NCI-H1930 (cell line): ENCODE data around the gene OR14A16.

Experiments used
- DNase-seq, 2 experiments: peaks; one replicate each; lab custom pipeline; 2025; lab: John Stamatoyannopoulos, UW

Gene OR14A16, protein sequence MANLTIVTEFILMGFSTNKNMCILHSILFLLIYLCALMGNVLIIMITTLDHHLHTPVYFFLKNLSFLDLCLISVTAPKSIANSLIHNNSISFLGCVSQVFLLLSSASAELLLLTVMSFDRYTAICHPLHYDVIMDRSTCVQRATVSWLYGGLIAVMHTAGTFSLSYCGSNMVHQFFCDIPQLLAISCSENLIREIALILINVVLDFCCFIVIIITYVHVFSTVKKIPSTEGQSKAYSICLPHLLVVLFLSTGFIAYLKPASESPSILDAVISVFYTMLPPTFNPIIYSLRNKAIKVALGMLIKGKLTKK

DNA sequence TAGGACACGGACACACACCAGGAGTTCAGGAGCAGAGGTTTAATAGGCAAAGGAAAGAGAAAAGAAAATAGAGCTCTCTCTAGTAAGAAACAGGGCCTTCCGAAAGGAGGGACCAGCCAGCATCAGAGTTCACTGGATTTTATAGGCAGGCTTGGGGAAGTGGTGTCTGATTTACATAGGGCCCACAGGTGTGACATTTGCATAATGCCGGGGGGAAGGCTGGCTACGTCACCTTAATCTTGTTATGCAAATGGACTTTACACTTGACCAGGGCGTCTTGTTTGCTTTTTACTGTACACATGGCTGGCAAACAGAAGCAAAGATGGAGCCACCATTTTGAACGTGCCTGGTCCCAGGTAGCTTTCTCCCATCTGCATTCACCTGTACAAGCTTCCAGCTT lies at the start of gene OR14A16:
OR14A16 (minus strand) TSS at position 97 of the 400 bp plus-strand sequence. CDS start 8,390 bp downstream, outside the sequence.
- no peak for DNase-seq

- DNase-seq: no peak
Observed at GRCh38 chr1:247865416-247865815, 41.5 kb upstream of the OR14A16 start.

DNA sequence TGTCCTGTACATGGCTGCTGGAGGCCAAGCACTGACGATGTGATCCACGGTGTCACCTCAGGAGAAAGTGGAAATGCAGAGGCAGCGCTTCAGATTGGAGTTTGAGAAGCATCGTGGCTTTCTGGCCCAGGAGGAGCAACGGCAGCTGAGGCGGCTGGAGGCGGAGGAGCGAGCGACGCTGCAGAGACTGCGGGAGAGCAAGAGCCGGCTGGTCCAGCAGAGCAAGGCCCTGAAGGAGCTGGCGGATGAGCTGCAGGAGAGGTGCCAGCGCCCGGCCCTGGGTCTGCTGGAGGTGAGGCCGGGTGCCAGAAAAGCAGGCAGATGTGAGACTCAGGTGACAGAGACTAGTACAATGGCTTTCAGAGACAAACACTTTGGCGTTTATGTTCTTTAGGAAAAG lies 40.7 kb upstream of the OR14A16 start:
- no peak for DNase-seq

GRCh38 chr1:247862756-247863155 lies 38.8 kb upstream of the OR14A16 start:
- no peak for DNase-seq

DNA sequence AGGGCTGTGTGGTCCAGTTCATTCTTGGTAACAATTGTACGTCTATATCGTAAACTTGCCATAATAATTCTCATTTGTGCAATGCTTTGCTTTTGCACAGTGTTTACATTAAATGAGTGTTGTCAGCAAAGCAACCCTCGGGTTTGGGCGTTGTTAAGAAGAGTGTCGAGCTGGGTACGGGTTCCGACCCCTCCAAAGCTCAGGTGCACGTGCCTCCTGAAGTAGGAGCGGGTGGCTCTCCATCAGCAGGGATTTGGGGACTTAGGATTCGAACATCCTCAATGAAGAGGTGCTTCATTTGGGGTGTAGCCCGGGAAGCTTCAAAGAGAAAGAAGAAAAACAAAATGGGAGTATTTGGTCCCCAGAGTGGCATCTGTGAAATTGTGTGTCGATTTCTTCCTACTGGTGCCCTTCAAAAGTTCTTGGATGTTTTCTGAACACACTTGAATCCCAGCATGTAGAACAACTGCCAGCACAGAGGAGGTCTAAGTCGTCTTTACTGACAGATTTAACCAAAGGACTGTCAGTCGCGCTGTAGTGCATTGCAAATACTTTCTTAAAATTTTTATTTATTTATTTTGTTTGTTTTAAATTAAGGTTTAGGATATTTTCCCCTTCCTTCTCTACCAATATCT lies 34.2 kb upstream of the OR14A16 start:
- DNase-seq: no peak

DNA sequence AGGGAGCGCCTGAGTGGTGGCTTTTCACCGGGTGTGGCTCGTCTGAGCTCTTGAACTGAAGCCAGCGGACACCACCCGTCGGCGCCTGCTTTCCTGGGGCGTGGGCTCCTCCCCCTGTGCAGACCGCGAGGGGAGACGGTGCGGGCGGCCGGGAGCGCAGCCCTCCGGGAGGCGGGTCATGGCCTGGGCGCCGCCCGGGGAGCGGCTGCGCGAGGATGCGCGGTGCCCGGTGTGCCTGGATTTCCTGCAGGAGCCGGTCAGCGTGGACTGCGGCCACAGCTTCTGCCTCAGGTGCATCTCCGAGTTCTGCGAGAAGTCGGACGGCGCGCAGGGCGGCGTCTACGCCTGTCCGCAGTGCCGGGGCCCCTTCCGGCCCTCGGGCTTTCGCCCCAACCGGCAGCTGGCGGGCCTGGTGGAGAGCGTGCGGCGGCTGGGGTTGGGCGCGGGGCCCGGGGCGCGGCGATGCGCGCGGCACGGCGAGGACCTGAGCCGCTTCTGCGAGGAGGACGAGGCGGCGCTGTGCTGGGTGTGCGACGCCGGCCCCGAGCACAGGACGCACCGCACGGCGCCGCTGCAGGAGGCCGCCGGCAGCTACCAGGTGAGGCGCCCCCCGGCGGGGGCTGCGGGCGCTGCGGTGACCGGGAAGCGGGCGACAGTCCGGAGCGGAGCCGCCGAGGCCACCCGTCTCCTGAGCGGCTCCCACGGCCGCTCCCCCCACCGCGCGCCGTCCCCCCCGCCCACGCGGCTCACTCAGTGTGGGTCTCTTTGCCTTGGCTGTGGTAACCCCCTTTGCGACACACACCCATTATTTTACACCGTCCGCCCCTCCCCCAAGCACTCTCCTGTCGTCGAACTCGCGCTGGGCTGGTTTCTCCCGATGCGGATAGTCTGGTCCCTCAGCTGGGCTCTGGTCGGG lies 33.4 kb upstream of the OR14A16 start, which contains the start of gene TRIM58:
TRIM58 (plus strand) TSS at position 119 of the 916 bp plus-strand sequence; CDS start at position 179, 60 bp downstream.
- peak; percentile 54 to 79 for DNase-seq

- DNase-seq: no peak
Observed at GRCh38 chr1:247855911-247856310, 32.0 kb upstream of the OR14A16 start.

GRCh38 chr1:247854899-247855545 lies 31.1 kb upstream of the OR14A16 start:
- no peak for DNase-seq

DNA sequence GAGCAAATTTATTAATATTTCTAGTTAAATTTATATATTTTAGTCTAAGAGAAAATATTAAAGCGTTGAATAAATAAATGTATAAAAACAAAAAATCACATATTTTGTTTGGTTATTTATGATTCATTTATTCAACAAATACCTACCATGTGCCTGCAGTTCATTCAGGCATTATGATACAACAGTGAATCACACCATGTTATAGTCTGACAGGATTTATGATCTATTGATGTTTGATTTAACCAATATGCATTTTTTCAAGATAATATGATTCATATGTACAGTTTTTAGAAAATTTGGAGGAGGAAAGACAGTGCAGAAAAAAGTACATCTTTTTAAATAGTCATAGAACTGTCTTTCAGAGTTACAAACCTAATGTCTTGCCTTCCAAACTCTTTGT lies 25.7 kb upstream of the OR14A16 start:
- no peak for DNase-seq

DNA sequence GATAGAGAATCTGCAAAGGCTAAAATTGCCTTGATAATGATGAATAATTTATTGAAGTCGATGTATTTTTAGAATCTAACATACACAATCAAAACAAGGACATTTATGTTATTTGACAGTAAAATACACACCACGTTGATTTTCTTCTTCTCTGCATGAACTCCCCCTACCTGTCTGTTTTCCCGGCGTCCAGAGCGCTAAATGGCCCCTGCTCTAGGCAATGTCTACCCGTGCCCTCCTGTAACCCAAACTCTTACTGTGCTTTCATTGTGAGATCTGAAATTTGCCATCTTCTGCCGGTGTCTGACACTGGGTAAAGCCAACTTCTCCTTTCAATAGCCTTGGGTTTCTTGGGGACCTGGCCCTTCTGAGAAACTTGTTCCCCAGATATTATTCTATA lies 24.4 kb upstream of the OR14A16 start:
- DNase-seq: no peak

DNA sequence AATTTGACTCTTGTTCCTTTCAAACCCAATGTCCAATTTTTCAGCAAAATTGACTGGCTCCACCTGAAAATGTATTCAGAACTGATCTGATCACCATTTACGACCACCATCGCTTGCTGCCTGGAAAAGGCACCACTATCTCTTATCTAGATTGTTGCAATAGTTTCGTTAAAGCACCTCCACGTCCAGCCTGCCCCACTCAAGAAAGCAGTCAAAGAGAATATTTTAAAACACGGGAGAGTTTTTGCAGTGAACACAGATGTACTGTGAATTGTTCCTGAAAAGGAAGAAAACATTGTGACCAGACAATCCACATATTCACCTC lies 21.7 kb upstream of the OR14A16 start:
- no peak for DNase-seq

GRCh38 chr1:247845011-247845692 lies 21.2 kb upstream of the OR14A16 start:
- DNase-seq: no peak

DNA sequence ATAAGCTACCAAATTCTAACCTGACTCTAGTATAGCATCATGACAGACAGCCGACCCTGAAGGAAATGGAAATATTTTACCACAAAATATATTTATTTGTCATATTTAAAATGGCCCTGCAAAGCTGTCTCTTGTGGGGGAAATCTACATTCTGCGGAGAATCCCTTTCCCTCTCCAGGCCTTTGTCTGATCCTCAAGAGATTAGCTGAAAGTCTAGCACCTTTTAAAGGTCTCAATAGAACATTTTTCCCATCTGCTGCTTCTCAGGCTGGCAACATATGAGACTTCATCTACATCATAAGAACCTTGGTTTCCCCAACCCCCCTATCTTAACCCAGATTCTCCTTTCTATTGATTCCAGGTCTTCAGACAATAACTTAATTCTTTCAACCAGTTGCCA lies 19.5 kb upstream of the OR14A16 start:
- no peak for DNase-seq

- DNase-seq: no peak
Observed at GRCh38 chr1:247841796-247842195, 17.9 kb upstream of the OR14A16 start, which contains the start of gene OR11L1. TSS of gene OR11L1 (minus strand) at chr1:247841896. CDS start at chr1:247841896, 0 bp downstream.

- no peak for DNase-seq
Observed at GRCh38 chr1:247840818-247841217, 16.9 kb upstream of the OR14A16 start.

- DNase-seq: no peak
Observed at GRCh38 chr1:247833601-247834000, 9.7 kb upstream of the OR14A16 start.

- no peak for DNase-seq
Observed at GRCh38 chr1:247829656-247830055, 5.7 kb upstream of the OR14A16 start.

GRCh38 chr1:247825362-247825761 lies 1.4 kb upstream of the OR14A16 start:
- no peak for DNase-seq

- no peak for DNase-seq
Observed at GRCh38 chr1:247822060-247822459, 1.9 kb downstream of the OR14A16 start.

DNA sequence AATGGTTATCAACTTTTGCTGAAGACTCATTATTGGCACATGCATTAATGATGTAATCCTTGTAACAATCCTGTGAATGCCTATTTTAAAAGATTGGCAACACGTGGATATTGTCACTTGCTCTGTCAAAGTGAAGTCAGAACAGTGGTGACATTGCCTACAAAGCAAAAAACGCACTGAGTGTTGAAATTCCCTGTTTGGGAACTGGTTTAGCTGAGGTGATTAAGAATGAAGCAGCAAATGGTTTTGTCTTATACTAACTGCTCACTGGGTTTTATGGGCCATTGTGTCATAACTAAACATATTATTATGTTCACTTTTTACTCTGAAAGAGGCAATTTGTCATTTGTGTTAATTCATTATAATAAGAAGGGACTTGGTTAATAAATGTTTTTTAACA lies 11.3 kb downstream of the OR14A16 start:
- DNase-seq: no peak

DNA sequence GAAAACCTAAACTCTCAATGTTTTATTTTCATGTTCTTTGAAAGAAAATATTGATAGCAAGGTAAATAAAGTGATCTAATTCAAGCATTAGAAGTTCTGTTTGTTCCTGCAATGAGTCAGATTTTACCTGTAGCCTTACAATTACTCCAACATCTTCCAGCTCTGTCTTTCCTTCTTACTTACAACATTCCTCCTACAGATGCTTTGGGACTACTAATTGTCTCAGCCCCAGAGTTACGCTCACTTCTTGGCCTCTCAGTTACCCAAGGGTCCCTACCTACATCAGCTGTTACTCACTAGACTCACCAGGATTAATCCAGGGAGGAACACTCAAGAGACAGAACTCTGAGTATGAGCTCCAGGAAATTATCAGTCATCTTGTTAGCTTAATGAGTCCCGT lies 26.4 kb downstream of the OR14A16 start:
- no peak for DNase-seq
